K562 (cell line): Measurements from ENCODE around the gene C13orf42. TPM values are rescaled to one million over a fixed set of nuclear protein-coding genes. Genes with fewer than 3 reads are reported as not detected.

ENCODE experiments used
- ATAC-seq: fragments of 200-7000 bp; cut with Tn5 transposase; 3 replicates; pipeline ENCODE4 v1.9.1; 2020; ENCODE audit warnings: moderate library complexity
- BruUV-seq: library from RNA; stranded (reverse); fragments of 400-500 nt; replicated peaks from 2 replicates; lab custom pipeline; 2021; lab: Mats Ljungman, UMichigan
- CTCF ChIA-PET: fragments of 300-600 bp; formaldehyde crosslinking; extraction: SDS; loops from one replicate; lab custom pipeline; 2021; ENCODE audit warnings: low intra/inter-chr PET ratio; lab: Yijun Ruan, JAX
- POLR2A ChIA-PET: fragments of 300-600, 350-650 bp; sonication (Branson Sonifier 250); formaldehyde crosslinking; extraction: SDS; loops from one replicate; lab custom pipeline; 2021; ENCODE audit warnings: antibody characterized with exemption, inconsistent platforms; lab: Yijun Ruan, JAX
- DNase-seq, 4 experiments: peaks; one replicate each; pipeline versions ENCODE4 v3.0.0 to v3.0.0-alpha.2; 2011 to 2018; ENCODE audit warnings: low spot score in 3 of 4, mixed read lengths in 3 of 4; ENCODE audit errors: extremely low read depth in 1 of 4
- FAIRE-seq: peaks from 2 replicates; lab custom pipeline; 2011; peaks lifted over from hg19 to GRCh38; lab: Jason Lieb, UNC
- H2AFZ ChIP-seq: 2 replicates; pipeline ENCODE4 v1.6.0; 2011; ENCODE audit warnings: low read depth, low read length, control low read depth, inconsistent platforms
- H3K27ac ChIP-seq: fragments of 200-600 bp; 3 replicates; pipeline ENCODE4 v1.8.0; 2011; ENCODE audit warnings: low read depth, mild to moderate bottlenecking, control low read depth, inconsistent platforms, low read length, moderate library complexity, mixed read lengths; ENCODE audit errors: extremely low read depth
- H3K27me3 ChIP-seq, 2 experiments: fragments of 300-600 bp in 1 of 2; 2 replicates in 1 of 2; 3 replicates in 1 of 2; pipeline versions ENCODE4 v1.6.0 to v1.8.0; 2011; ENCODE audit warnings: inconsistent platforms in 2 of 2, low read length in 2 of 2, mild to moderate bottlenecking in 1 of 2, mixed read lengths in 1 of 2, moderate library complexity in 1 of 2; ENCODE audit not compliant: control insufficient read depth in 2 of 2, insufficient read depth in 2 of 2
- H3K36me3 ChIP-seq: fragments of 300-600 bp; 3 replicates; pipeline ENCODE4 v1.8.0; 2011; ENCODE audit warnings: mild to moderate bottlenecking, low read length, inconsistent platforms; ENCODE audit not compliant: control insufficient read depth, insufficient read depth
- H3K4me1 ChIP-seq, 2 experiments: fragments of 200-600 bp in 1 of 2; replicated peaks in 1 of 2; 2 replicates in 1 of 2; 3 replicates in 1 of 2; pipeline versions ENCODE4 v1.5.1 to v1.8.0; 2011; ENCODE audit warnings: inconsistent platforms in 2 of 2, low read length in 2 of 2, mild to moderate bottlenecking in 1 of 2, mixed read lengths in 1 of 2, moderate library complexity in 1 of 2; ENCODE audit not compliant: control insufficient read depth in 2 of 2, insufficient read depth in 2 of 2
- H3K4me2 ChIP-seq: 2 replicates; pipeline ENCODE4 v1.6.1; 2011; ENCODE audit warnings: low read length, control low read depth, inconsistent platforms, mixed read lengths; ENCODE audit not compliant: insufficient read depth
- H3K4me3 ChIP-seq: fragments of 200-600 bp; sonication (generic), shearing (Covaris generic); 2 replicates; pipeline ENCODE4 v1.5.1; 2016; ENCODE audit warnings: control low read depth, inconsistent platforms
- H3K79me2 ChIP-seq: fragments of 200-600 bp; 3 replicates; pipeline ENCODE4 v1.8.0; 2011; ENCODE audit warnings: low read length, inconsistent platforms; ENCODE audit not compliant: control insufficient read depth, insufficient read depth
- H3K9ac ChIP-seq, 2 experiments: 2 replicates each; pipeline versions ENCODE4 v1.6.0 to v1.6.1; 2011; ENCODE audit warnings: low read depth in 2 of 2, low read length in 2 of 2, control low read depth in 1 of 2, inconsistent platforms in 1 of 2, mild to moderate bottlenecking in 1 of 2, mixed read lengths in 1 of 2; ENCODE audit not compliant: insufficient read depth in 1 of 2
- H3K9me1 ChIP-seq: one replicate; pipeline ENCODE4 v1.6.0; 2011; ENCODE audit warnings: inconsistent platforms, mild to moderate bottlenecking, low read length, moderate library complexity; ENCODE audit not compliant: control insufficient read depth, insufficient read depth
- H3K9me3 ChIP-seq: replicated peaks from 2 replicates; pipeline ENCODE4 v1.5.1; 2011; ENCODE audit warnings: low read depth, low read length, inconsistent platforms; ENCODE audit not compliant: control insufficient read depth, insufficient read depth
- H4K20me1 ChIP-seq: replicated peaks from 2 replicates; pipeline ENCODE4 v1.6.1; 2011; ENCODE audit warnings: low read length, inconsistent platforms, mixed read lengths; ENCODE audit not compliant: control insufficient read depth, insufficient read depth
- HMGN3 ChIP-seq: IDR thresholded peaks from 2 replicates; pipeline ENCODE4 v1.6.1; 2011; ENCODE audit warnings: borderline replicate concordance, low read depth, mild to moderate bottlenecking, mixed read lengths, low read length; ENCODE audit not compliant: insufficient read length; ENCODE audit errors: extremely low read depth
- KAT2B ChIP-seq: IDR thresholded peaks from one replicate; pipeline ENCODE4 v1.6.1; 2012; ENCODE audit warnings: low read depth, mild to moderate bottlenecking, control low read depth, inconsistent platforms, low read length, moderate library complexity
- NR1H2 ChIP-seq: sonication (generic); formaldehyde crosslinking; IDR thresholded peaks from 2 replicates; pipeline ENCODE4 v1.4.0; 2020; ENCODE audit warnings: mild to moderate bottlenecking, missing genetic modification reagents
- WGBS: fragments of 100-300 bp; shearing (Covaris generic); methylation state at CpG from one replicate; pipeline ENCODE4 v1.1.6; 2016; ENCODE audit warnings: low coverage, mixed read lengths; ENCODE audit not compliant: insufficient coverage; ENCODE audit errors: missing lambda C conversion rate; 5-methylcytosine and 5-hydroxymethylcytosine counted together
- in situ Hi-C: fragments of 300-500 bp; cut with MboI; formaldehyde crosslinking; loops from 4 replicates; pipeline ENCODE4 v1.15.0; 2018; ENCODE audit warnings: inconsistent platforms, mixed read lengths
- intact Hi-C: fragments of 100-400 bp; cut with micrococcal nuclease; formaldehyde crosslinking; loops from 2 replicates; pipeline ENCODE4 v1.14.2; 2022
- polyA plus RNA-seq, 8 experiments: library from polyadenylated mRNA; depleted of rRNA in 4 of 8; stranded (reverse) in 5 of 8; unstranded in 3 of 8; fragments of >200 nt; fragmentation: Nextera tagmentation in 2 of 8; fragmentation: Illumina TruSeq in 1 of 8; extraction: Ambion mirVana in 2 of 8; extraction: Trizol in 1 of 8; gene quantifications; 2 replicates each; pipeline versions ENCODE4 v1.2.1 to v1.2.3, GENCODE V29; 2011 to 2014; ENCODE audit warnings: inconsistent platforms in 1 of 8, missing spikeins in 1 of 8
- total RNA-seq, 7 experiments: library from RNA; depleted of rRNA in 6 of 7; stranded (reverse); fragments of >200 nt in 6 of 7; fragmentation: Illumina TruSeq in 2 of 7; extraction: Trizol in 2 of 7; gene quantifications; 2 replicates each; pipeline versions ENCODE4 v1.2.1 to v1.2.3, GENCODE V29; 2011 to 2021; ENCODE audit warnings: low replicate concordance in 1 of 7
- TF ChIP-seq, protein P1 (sequence below), 3 experiments: IDR thresholded peaks in 2 of 3; conservative IDR thresholded peaks in 1 of 3; 2 replicates each; pipeline ENCODE4 v1.5.1; 2011 to 2012; ENCODE audit warnings: low read length in 3 of 3, mild to moderate bottlenecking in 3 of 3, control low read depth in 2 of 3, improper control_type of control experiment in 1 of 3, inconsistent platforms in 1 of 3, low read depth in 1 of 3, mixed read lengths in 1 of 3, moderate library complexity in 1 of 3; ENCODE audit not compliant: insufficient read depth in 2 of 3
- TF ChIP-seq, protein P2 (sequence below): sonication (generic); formaldehyde crosslinking; IDR thresholded peaks from 2 replicates; pipeline ENCODE4 v1.8.1; 2022; ENCODE audit warnings: missing genetic modification reagents

The C13orf42 gene
- total and polyA plus RNA-seq, 9 of the 15 experiments (the other 6 are each of a cell fraction or from before 2014, with no cell fraction given) = 0.18 TPM; not detected in 8

DNA sequence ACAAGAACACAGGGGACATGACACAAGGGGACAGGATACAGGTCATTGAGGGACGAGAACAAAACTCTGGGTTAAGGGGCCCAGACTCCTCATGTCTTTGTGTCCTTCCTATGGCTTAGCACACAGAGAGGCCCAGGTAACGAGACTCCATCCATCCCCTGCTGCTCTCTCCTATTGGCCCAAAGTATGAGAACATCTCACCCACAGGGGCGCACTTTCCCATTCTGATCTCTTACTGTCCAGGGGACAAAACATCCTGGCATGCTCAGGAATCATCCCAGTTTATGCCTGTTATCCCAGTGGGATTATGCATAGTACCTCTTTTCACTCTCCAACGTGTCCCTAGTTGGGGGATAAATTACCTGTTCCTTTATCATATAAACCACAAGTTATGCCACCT is 19.2 kb downstream of the C13orf42 start:
- Histone ChIP-seq H3K9me3 (no peaks in the 10 kb centered on the region), H3K9ac (no peak overlapping the region), H3K9me1 (no peaks in the 10 kb centered on the region), H3K4me2 (no peak overlapping the region), H3K36me3 (no peaks in the 10 kb centered on the region), H3K4me1 (no peaks in the 10 kb centered on the region; a peak in 1 of 5 replicates), H4K20me1 (no peaks in the 10 kb centered on the region), H3K79me2 (no peaks in the 10 kb centered on the region), H3K27me3 (no peaks in the 10 kb centered on the region; a peak in 1 of 5 replicates), H2AFZ (no peak overlapping the region), H3K4me3 (no peak overlapping the region), H3K27ac (no peak overlapping the region)
- POLR2A ChIA-PET = no interaction called here
- 0% methylated on average over 3 of the region's 4 CpGs for WGBS
- intact Hi-C loops (no loop called here), in situ Hi-C loops (no loop called here)
- ATAC-seq (0 out of 3 replicates have a peak, but pooled peaks have one; percentile 43), DNase-seq (peak in 1 of 4 experiments; percentile 7), FAIRE-seq (no peak)
- CTCF ChIA-PET = no interaction called here
- BruUV-seq = no TSS peak
- no peak for TF ChIP-seq NR1H2 (CRISPR knock-in tag)
- TF ChIP-seq, protein P1, sequence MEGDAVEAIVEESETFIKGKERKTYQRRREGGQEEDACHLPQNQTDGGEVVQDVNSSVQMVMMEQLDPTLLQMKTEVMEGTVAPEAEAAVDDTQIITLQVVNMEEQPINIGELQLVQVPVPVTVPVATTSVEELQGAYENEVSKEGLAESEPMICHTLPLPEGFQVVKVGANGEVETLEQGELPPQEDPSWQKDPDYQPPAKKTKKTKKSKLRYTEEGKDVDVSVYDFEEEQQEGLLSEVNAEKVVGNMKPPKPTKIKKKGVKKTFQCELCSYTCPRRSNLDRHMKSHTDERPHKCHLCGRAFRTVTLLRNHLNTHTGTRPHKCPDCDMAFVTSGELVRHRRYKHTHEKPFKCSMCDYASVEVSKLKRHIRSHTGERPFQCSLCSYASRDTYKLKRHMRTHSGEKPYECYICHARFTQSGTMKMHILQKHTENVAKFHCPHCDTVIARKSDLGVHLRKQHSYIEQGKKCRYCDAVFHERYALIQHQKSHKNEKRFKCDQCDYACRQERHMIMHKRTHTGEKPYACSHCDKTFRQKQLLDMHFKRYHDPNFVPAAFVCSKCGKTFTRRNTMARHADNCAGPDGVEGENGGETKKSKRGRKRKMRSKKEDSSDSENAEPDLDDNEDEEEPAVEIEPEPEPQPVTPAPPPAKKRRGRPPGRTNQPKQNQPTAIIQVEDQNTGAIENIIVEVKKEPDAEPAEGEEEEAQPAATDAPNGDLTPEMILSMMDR (IDR thresholded peaks at IDR 0.05 in 2 of 3, conservative IDR thresholded peaks at IDR 0.05 in 1 of 3; ENCODE audit: insufficient read depth in 2 of 3, low read depth in 1 of 3, low read length in 3 of 3) = peak; percentile 2 to 29 (median 5); a peak in 1 of 6 replicates

DNA sequence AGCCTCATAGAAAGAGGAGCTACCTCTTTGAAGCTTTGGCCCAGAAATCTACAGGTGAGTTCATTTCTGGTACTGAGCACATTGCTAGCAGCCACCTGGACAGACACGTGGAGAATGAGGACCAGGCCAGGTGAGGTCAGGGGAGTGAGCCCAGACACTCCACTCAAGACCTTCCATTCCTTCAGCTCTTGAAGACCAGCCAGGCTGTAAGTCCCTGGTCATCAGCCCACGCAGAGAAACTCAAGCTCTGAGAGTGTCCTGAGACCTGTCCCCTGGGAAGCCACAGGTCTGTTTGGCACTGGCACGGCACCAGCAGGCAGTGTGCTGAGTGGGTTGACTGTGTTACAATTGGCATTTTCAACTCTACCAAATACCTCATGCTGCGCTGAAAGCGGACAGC is 27.4 kb downstream of the C13orf42 start:
- FAIRE-seq (no peak), ATAC-seq (no peak), DNase-seq (no peak)
- Histone ChIP-seq H3K4me1 (no peaks in the 10 kb centered on the region; a peak in 1 of 5 replicates), H3K4me3 (no peak overlapping the region), H3K27ac (no peak overlapping the region), H3K9me3 (no peaks in the 10 kb centered on the region), H3K9ac (no peak overlapping the region), H3K9me1 (no peaks in the 10 kb centered on the region), H4K20me1 (no peaks in the 10 kb centered on the region), H3K79me2 (no peaks in the 10 kb centered on the region), H3K36me3 (no peaks in the 10 kb centered on the region), H3K27me3 (peaks cover 0 to 13% of the 10 kb centered on the region in 2 experiments; a peak in 1 of 5 replicates), H3K4me2 (no peak overlapping the region), H2AFZ (no peak overlapping the region)
- in situ Hi-C loops = no loop called here
- CTCF ChIA-PET = no interaction called here
- no TSS peak for BruUV-seq
- intact Hi-C loops = no loop called here
- POLR2A ChIA-PET = interaction anchor here (0.5 kb wide), 1 partner anchor 27 kb away, joined by 3 read pairs; the partner anchor contains the start of gene C13orf42
- WGBS = 5% methylated on average over 4 of the region's 5 CpGs
- no peak for TF ChIP-seq KAT2B
- TF ChIP-seq, protein P2, sequence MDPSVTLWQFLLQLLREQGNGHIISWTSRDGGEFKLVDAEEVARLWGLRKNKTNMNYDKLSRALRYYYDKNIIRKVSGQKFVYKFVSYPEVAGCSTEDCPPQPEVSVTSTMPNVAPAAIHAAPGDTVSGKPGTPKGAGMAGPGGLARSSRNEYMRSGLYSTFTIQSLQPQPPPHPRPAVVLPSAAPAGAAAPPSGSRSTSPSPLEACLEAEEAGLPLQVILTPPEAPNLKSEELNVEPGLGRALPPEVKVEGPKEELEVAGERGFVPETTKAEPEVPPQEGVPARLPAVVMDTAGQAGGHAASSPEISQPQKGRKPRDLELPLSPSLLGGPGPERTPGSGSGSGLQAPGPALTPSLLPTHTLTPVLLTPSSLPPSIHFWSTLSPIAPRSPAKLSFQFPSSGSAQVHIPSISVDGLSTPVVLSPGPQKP (CRISPR knock-in tag) = no peak
- no peak for TF ChIP-seq HMGN3
